Tibial artery (tissue), 4 donors: ENCODE results near the gene MAPK12.
A peak's percentile ranks its signal among the peaks of the same experiment; 100 is the strongest.

ENCODE experiments used
- DNase-seq, 2 donors: peaks; one replicate each; pipeline ENCODE4 v3.0.0-alpha.2; 2019
- H3K27ac ChIP-seq, 2 donors: fragments of 200-600 bp; sonication (generic) in 1 of 2; 1 replicate in 1 of 2; 2 replicates in 1 of 2; pipeline ENCODE4 v1.5.1; 2018 to 2019; ENCODE audit warnings: mild to moderate bottlenecking in 1 of 2
- H3K27me3 ChIP-seq, 2 donors: fragments of 200-600 bp; sonication (generic) in 1 of 2; one replicate each; pipeline versions ENCODE4 v1.5.1 to v1.6.0; 2016 to 2019
- H3K36me3 ChIP-seq, 3 donors: fragments of 200-600 bp; sonication (generic) in 2 of 3; one replicate each; pipeline ENCODE4 v1.5.1; 2016 to 2019; ENCODE audit warnings: mild to moderate bottlenecking in 2 of 3
- H3K4me1 ChIP-seq, 4 donors: fragments of 200-600 bp; sonication (generic) in 2 of 4; 1 replicate in 3 of 4; 2 replicates in 1 of 4; pipeline ENCODE4 v1.5.1; 2016 to 2019
- H3K4me3 ChIP-seq, 2 donors: fragments of 200-600 bp; sonication (generic) in 1 of 2; 1 replicate in 1 of 2; 2 replicates in 1 of 2; pipeline ENCODE4 v1.5.1; 2018 to 2019; ENCODE audit warnings: mild to moderate bottlenecking in 2 of 2
- H3K9me3 ChIP-seq, 3 donors: fragments of 200-600 bp; sonication (generic) in 1 of 3; one replicate each; pipeline ENCODE4 v1.5.1; 2016 to 2019
- CTCF ChIP-seq, 2 experiments: fragments of 200-600 bp in 1 of 2; fragments of 450-650 bp in 1 of 2; IDR thresholded peaks; one replicate each; pipeline ENCODE4 v1.5.1; 2017 to 2019; ENCODE audit warnings: antibody characterized with exemption in 2 of 2, mild to moderate bottlenecking in 1 of 2, moderate library complexity in 1 of 2
- intact Hi-C: fragments of 100-400 bp; cut with DNase I; formaldehyde crosslinking; loops from one replicate; pipeline ENCODE4 v1.15.0; 2023; ENCODE audit warnings: low total_unique reads

MAPK12 gene

GRCh38 chr22:50253941-50254340 lies 7.5 kb downstream of the MAPK12 start:
- H3K4me1 ChIP-seq, result peaks cover 0 to 30% (median 22%) of the 10 kb centered on the region in 4 donors
- no peak overlapping the region for H3K27ac ChIP-seq
- no peak overlapping the region for H3K4me3 ChIP-seq
- H3K9me3 ChIP-seq, result no peaks in the 10 kb centered on the region
- H3K36me3 ChIP-seq, result no peaks in the 10 kb centered on the region
- TF ChIP-seq CTCF (IDR thresholded peaks at IDR 0.05), result no peak
- intact Hi-C loops, result loop anchor here (10.0 kb wide), 1 partner anchor 191 kb away; no protein-coding TSS in a partner anchor
- no peak for DNase-seq
- peaks cover 0 to 35% of the 10 kb centered on the region in 2 donors for H3K27me3 ChIP-seq

- Histone ChIP-seq H3K36me3 (no peaks in the 10 kb centered on the region), H3K27me3 (peaks cover 0 to 29% of the 10 kb centered on the region in 2 donors), H3K27ac (no peak overlapping the region), H3K4me3 (no peak overlapping the region), H3K9me3 (no peaks in the 10 kb centered on the region), H3K4me1 (peaks cover 0 to 33% (median 22%) of the 10 kb centered on the region in 4 donors)
- TF ChIP-seq CTCF (IDR thresholded peaks at IDR 0.05), result no peak
- DNase-seq, result no peak
- intact Hi-C loops, result loop anchor here (10.0 kb wide), 1 partner anchor 192 kb away; no protein-coding TSS in a partner anchor
Measured at GRCh38 chr22:50253046-50253915, 8.2 kb downstream of the MAPK12 start.

GRCh38 chr22:50252082-50253045 lies 9.1 kb downstream of the MAPK12 start:
- H3K9me3 ChIP-seq, result no peaks in the 10 kb centered on the region
- peak overlapping the region; percentile 70 to 76 for H3K27ac ChIP-seq
- peak; percentile 68 to 72 for TF ChIP-seq CTCF (IDR thresholded peaks at IDR 0.05)
- peak overlapping the region; percentile 66 to 70 for H3K4me3 ChIP-seq
- H3K27me3 ChIP-seq, result peaks cover 0 to 20% of the 10 kb centered on the region in 2 donors
- peaks cover 0 to 3% (median 0%) of the 10 kb centered on the region in 3 donors for H3K36me3 ChIP-seq
- intact Hi-C loops, result loop anchor here (10.0 kb wide), 1 partner anchor 192 kb away; no protein-coding TSS in a partner anchor
- DNase-seq, result peak; percentile 79 to 87
- peaks cover 0 to 39% (median 24%) of the 10 kb centered on the region in 4 donors for H3K4me1 ChIP-seq

- no peak for TF ChIP-seq CTCF (IDR thresholded peaks at IDR 0.05)
- Histone ChIP-seq H3K4me3 (peak overlapping the region; percentile 66 to 70), H3K4me1 (peaks cover 0 to 39% (median 24%) of the 10 kb centered on the region in 4 donors), H3K27ac (peak overlapping the region; percentile 70 to 76), H3K9me3 (no peaks in the 10 kb centered on the region), H3K36me3 (peaks cover 0 to 6% (median under 1%) of the 10 kb centered on the region in 3 donors), H3K27me3 (peaks cover 0 to 12% of the 10 kb centered on the region in 2 donors)
- DNase-seq, result no peak
- intact Hi-C loops, result loop anchor here (10.0 kb wide), 1 partner anchor 193 kb away; no protein-coding TSS in a partner anchor
Measured at GRCh38 chr22:50251477-50252081, 9.9 kb downstream of the MAPK12 start.
